GM18505 (cell line): Measurements from ENCODE around the gene SSU72.
"Not testable (repeated sequence)": the region's sequence is repeated elsewhere in the genome, so short reads cannot be mapped to it uniquely, and the experiment has no call there.

Experiments
- ATAC-seq: cut with Tn5 transposase; IDR thresholded peaks from one replicate; pipeline ENCODE4 v1.9.1; 2021; ENCODE audit not compliant: unreplicated experiment
- POLR2A ChIP-seq: IDR thresholded peaks from 4 replicates; pipeline ENCODE4 v1.6.1; 2011; ENCODE audit warnings: borderline replicate concordance; ENCODE audit not compliant: insufficient read depth, insufficient read length; ENCODE audit errors: extremely low read depth

The SSU72 gene

GRCh38 chr1:1597275-1597930 is 22.7 kb upstream of the SSU72 start:
- no peak for ATAC-seq
- no peak for TF ChIP-seq POLR2A

- no peak for TF ChIP-seq POLR2A
- ATAC-seq = no peak
These were observed 22.0 kb upstream of the SSU72 start for GRCh38 chr1:1596493-1597274.

- ATAC-seq = not testable (repeated sequence)
These were observed 20.7 kb upstream of the SSU72 start for GRCh38 chr1:1595341-1595740.

DNA sequence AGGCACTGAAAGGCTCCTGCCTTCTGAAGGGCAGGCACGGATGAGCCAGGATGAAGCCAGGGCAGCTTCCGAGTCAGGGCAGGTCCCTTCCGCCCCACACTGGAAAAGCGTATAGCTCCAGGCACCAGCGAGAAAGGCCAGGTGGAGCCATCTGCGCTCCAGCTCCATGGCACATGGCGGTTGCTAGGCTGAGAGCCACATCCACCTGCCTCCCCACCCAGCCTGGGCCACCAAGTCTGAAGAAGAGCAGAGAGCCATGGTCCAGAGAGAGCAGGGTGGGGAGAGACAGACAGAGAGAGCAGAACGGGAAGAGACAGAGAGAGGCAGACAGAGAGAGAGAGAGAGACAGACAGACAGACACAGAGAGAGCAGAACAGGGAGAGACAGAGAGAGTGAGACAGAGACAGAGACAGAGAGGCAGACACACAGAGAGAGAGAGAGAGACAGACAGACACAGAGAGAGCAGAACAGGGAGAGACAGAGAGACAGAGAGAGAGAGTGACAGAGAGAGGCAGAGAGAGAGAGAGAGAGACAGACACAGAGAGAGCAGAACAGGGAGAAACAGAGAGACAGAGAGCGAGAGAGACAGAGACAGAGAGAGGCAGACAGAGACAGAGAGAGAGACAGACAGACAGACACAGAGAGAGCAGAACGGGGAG is 20.1 kb upstream of the SSU72 start:
- no peak for ATAC-seq
- TF ChIP-seq POLR2A = no peak

DNA sequence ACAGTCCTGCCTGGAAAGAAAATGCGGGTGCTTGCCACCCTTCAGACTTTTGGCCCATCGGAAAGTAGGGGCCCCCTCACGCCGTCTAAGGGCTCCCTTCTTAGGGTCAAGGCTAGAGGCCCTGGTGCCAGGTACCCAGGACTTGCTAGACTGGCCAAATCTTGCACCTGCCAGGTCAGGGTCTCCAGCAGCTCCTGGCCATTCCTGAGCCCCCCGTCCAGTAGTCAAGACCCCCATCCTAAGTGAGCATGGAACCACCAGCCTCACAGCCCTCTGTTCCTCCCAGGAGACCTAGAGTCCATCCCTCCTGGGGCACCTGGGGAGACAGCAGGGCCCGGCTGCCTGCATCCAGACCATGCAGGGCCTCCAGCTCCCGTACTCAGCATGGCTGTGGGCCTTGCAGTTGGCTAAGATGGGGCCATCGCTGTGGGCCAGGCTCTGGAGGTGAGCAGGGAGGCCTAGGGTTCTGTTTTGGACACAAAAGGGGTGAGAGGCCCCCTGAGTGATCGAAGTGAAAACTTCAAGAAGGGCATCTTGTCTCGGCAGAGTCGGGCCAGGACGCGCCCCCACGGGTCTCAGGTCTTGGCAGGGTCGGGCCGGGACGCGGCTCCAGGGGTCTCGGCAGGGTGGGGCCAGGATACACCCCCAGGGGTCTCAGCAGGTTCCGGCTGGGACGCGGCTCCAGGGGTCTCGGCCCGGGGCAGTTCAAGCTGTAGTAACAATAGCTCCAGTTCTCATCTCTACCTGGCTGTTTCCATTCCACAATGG is 19.4 kb upstream of the SSU72 start:
- TF ChIP-seq POLR2A = no peak
- ATAC-seq = no peak

- ATAC-seq = no peak
- TF ChIP-seq POLR2A = no peak
These were observed 16.8 kb upstream of the SSU72 start for GRCh38 chr1:1591452-1591851.

DNA sequence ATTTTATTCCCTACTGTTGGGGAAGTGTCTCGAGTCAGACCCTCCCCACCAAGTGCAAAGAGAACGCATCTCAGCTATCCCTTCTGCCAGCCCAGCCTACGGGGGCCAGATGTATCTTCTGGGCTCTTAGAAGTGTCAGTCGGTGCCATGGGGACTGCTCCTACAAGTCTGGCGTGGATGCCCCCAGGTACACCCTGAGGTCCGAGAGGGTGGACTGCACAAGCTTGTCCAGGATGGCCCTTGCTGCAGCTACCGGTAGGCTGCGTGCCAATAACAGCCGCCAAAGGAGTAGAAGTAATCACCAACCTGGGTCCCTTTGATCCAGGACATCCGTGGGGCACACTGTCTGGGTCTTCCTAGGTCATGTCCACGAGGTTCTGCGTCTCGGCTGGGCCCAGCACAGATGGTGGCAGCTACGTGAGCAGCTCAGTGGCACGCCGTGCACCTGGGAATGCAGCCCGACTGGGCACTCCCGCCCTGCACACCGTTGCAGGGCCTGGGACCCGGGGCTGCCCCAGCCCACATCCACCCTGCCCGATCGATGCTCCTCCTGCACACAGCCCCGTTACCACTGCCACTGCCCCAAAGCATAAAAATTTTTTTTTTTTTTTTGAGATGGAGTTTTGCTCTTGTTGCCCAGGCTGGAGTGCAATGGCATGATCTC is 8.8 kb upstream of the SSU72 start:
- no peak for TF ChIP-seq POLR2A
- ATAC-seq = no peak

GRCh38 chr1:1582585-1583346 is 8.1 kb upstream of the SSU72 start:
- TF ChIP-seq POLR2A = no peak

GRCh38 chr1:1578371-1578940 is 3.8 kb upstream of the SSU72 start:
- ATAC-seq = no peak
- TF ChIP-seq POLR2A = no peak

More at GRCh38 chr1:1582585-1583346, 8.1 kb upstream of the SSU72 start:
- no peak for ATAC-seq

DNA sequence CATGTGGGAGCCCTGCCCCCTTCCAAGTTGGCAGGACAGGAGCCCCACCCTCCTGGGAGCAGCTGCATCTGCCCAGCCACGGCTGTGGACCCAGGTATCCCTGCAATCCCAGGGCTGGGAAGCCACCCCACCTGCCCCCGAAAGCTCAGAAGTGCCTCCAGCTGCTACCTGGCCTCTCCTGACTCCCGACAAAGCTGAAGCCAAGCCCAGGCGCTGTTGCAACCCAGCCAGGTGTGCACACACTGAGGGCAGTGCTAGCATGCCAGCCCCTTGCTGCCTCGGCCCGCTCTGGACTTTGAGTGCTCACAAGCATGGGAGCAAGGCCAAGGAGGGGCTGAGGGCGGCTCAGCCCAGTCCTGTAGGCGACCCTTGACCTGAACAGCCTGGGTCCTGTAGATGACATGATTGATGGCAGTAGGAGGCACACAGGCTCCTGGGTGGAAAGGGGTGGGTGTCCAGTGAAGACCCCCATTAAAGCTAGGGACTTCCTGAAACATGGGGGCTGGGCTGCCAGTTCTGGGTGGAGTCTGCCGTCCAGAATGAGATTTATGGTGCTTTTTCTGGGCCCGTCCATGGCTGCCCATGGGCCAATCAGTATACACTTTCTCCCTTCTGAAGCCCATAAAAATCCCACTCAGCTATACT is 2.8 kb upstream of the SSU72 start:
- ATAC-seq = no peak
- no peak for TF ChIP-seq POLR2A

- no peak for TF ChIP-seq POLR2A
- ATAC-seq = peak; percentile 62
These were observed 581 bp downstream of the SSU72 start for GRCh38 chr1:1573843-1574720.
